Measurements from ENCODE around the gene LEPROT.

The LEPROT gene

DNA sequence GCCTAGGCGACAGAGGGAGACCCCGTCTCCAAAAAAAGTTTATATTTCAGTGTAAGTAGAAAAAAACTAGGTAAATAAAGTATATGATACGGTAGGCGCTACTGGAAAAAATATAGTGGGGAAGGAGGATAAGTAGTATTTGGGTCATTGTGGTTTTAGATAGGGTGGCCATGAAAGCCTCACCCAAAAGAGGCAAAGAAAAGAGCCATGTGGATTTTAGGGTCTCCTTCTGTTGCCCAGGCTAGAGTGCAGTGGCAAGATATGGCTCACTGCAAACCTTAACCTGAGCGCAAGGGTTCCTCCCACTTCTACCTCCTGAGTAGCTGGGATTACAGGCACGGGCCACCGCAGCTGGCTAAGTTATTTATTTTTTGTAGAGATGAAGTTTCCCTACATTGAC lies 17.1 kb downstream of the LEPROT start:
- Histone ChIP-seq H3K27me3 (ENCODE audit: insufficient read depth, low read length) (no peaks in the 10 kb centered on the region), H3K9me3 (ENCODE audit: low read length) (no peaks in the 10 kb centered on the region), H3K36me3 (ENCODE audit: insufficient read depth, low read length) (peaks cover 5% of the 10 kb centered on the region; the same call in 1 of the 2 replicates), H3K4me1 (ENCODE audit: insufficient read depth, low read length, severe bottlenecking) (no peaks in the 10 kb centered on the region), H3K79me2 (ENCODE audit: insufficient read depth, low read length) (no peaks in the 10 kb centered on the region), H2AFZ (ENCODE audit: low read length) (no peak overlapping the region), H3K27ac (ENCODE audit: low read depth, low read length, poor library complexity, severe bottlenecking) (no peak overlapping the region), H3K9me2 (ENCODE audit: low read depth, low read length) (no peaks in the 10 kb centered on the region), H3K4me3 (ENCODE audit: low read depth, low read length, poor library complexity, severe bottlenecking) (no peak overlapping the region), H3K4me2 (ENCODE audit: low read length) (no peak overlapping the region), H3K9ac (ENCODE audit: low read length) (no peak overlapping the region), H4K20me1 (ENCODE audit: insufficient read depth, low read length) (no peaks in the 10 kb centered on the region), H3F3A (ENCODE audit: insufficient read depth, low read length) (no peaks in the 10 kb centered on the region)
- TF ChIP-seq, protein P1, sequence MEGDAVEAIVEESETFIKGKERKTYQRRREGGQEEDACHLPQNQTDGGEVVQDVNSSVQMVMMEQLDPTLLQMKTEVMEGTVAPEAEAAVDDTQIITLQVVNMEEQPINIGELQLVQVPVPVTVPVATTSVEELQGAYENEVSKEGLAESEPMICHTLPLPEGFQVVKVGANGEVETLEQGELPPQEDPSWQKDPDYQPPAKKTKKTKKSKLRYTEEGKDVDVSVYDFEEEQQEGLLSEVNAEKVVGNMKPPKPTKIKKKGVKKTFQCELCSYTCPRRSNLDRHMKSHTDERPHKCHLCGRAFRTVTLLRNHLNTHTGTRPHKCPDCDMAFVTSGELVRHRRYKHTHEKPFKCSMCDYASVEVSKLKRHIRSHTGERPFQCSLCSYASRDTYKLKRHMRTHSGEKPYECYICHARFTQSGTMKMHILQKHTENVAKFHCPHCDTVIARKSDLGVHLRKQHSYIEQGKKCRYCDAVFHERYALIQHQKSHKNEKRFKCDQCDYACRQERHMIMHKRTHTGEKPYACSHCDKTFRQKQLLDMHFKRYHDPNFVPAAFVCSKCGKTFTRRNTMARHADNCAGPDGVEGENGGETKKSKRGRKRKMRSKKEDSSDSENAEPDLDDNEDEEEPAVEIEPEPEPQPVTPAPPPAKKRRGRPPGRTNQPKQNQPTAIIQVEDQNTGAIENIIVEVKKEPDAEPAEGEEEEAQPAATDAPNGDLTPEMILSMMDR (IDR thresholded peaks at IDR 0.05; ENCODE audit: low read length) = no peak

DNA sequence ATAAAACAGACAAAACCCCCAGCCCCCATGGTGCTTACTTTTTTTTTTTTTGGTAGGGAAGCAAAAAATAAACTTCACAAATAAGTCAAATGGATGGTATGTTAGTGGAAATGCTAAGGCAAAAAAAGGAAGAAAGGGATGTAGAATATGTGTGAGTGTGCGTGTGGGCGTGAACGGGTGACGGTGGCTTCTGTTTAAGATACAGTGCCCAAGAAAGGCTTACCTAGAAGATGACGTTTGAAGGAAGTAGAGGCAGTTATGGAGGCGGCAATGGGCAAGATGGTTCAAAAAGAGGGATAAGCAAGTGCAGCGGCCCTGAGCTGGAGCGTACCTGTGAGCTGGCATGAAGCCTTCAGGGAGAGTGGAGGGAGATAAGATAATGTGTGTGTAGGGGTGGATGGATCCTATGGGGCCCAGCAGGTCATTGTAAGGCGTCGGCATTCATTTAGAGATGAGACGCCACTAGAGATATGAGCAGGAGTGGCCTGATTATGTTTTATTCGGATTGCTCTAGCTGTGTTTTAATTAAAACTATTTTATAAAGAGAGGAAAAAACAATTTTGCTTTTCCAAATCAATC lies 19.9 kb downstream of the LEPROT start:
- H3K4me2 ChIP-seq (ENCODE audit: low read length) = no peak overlapping the region
- no peaks in the 10 kb centered on the region for H3K79me2 ChIP-seq (ENCODE audit: insufficient read depth, low read length)
- no peaks in the 10 kb centered on the region for H3F3A ChIP-seq (ENCODE audit: insufficient read depth, low read length)
- H3K27ac ChIP-seq (ENCODE audit: low read depth, low read length, poor library complexity, severe bottlenecking) = no peak overlapping the region
- H3K27me3 ChIP-seq (ENCODE audit: insufficient read depth, low read length) = no peaks in the 10 kb centered on the region
- TF ChIP-seq, protein P1 (IDR thresholded peaks at IDR 0.05; ENCODE audit: low read length) = no peak
- no peak for TF ChIP-seq EZH2 (IDR thresholded peaks at IDR 0.05; ENCODE audit: borderline replicate concordance, low read length)
- H3K9me3 ChIP-seq (ENCODE audit: low read length) = no peaks in the 10 kb centered on the region
- no peak overlapping the region for H2AFZ ChIP-seq (ENCODE audit: low read length)
- H3K4me1 ChIP-seq (ENCODE audit: insufficient read depth, low read length, severe bottlenecking) = no peaks in the 10 kb centered on the region
- no peak overlapping the region for H3K9ac ChIP-seq (ENCODE audit: low read length)
- H4K20me1 ChIP-seq (ENCODE audit: insufficient read depth, low read length) = no peaks in the 10 kb centered on the region
- no peak overlapping the region for H3K4me3 ChIP-seq (ENCODE audit: low read depth, low read length, poor library complexity, severe bottlenecking)
- no peaks in the 10 kb centered on the region for H3K9me2 ChIP-seq (ENCODE audit: low read depth, low read length)
- no peaks in the 10 kb centered on the region for H3K36me3 ChIP-seq (ENCODE audit: insufficient read depth, low read length)

DNA sequence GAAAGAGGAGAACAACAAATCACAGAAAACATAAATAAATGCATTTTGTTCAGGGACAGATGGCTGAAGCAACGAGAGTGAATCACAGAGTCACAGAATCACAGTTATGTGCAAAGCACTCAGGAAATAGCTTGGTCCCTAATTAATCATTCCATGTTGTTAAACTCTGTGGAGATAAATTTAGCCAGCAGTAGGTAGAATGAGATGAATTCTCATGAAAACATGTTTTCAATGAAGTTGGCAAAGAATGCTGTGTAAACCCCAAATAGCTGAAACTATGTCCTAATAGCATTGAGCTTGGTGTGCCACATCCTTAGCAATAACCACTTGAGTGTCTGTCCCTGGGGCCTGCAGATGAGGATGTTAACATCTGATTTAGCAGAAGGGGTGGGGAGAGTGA lies 20.4 kb downstream of the LEPROT start:
- Histone ChIP-seq H3K27ac (ENCODE audit: low read depth, low read length, poor library complexity, severe bottlenecking) (no peak overlapping the region), H3K27me3 (ENCODE audit: insufficient read depth, low read length) (no peaks in the 10 kb centered on the region), H3K9me3 (ENCODE audit: low read length) (no peaks in the 10 kb centered on the region), H2AFZ (ENCODE audit: low read length) (no peak overlapping the region), H3K4me2 (ENCODE audit: low read length) (no peak overlapping the region), H3K9me2 (ENCODE audit: low read depth, low read length) (no peaks in the 10 kb centered on the region), H3K79me2 (ENCODE audit: insufficient read depth, low read length) (no peaks in the 10 kb centered on the region), H3K36me3 (ENCODE audit: insufficient read depth, low read length) (no peaks in the 10 kb centered on the region), H4K20me1 (ENCODE audit: insufficient read depth, low read length) (no peaks in the 10 kb centered on the region), H3K9ac (ENCODE audit: low read length) (no peak overlapping the region), H3F3A (ENCODE audit: insufficient read depth, low read length) (no peaks in the 10 kb centered on the region), H3K4me3 (ENCODE audit: low read depth, low read length, poor library complexity, severe bottlenecking) (no peak overlapping the region), H3K4me1 (ENCODE audit: insufficient read depth, low read length, severe bottlenecking) (no peaks in the 10 kb centered on the region)
- TF ChIP-seq EZH2 (IDR thresholded peaks at IDR 0.05; ENCODE audit: borderline replicate concordance, low read length) = no peak
- TF ChIP-seq, protein P1 (IDR thresholded peaks at IDR 0.05; ENCODE audit: low read length) = no peak
